ENCODE measurements around the gene HS6ST3. TPM values are rescaled to one million over a fixed set of nuclear protein-coding genes. Genes with fewer than 3 reads are reported as not detected.

The HS6ST3 gene
- total and polyA plus RNA-seq, 9 of the 15 experiments (the other 6 are each of a cell fraction or from before 2014, with no cell fraction given): not detected

DNA sequence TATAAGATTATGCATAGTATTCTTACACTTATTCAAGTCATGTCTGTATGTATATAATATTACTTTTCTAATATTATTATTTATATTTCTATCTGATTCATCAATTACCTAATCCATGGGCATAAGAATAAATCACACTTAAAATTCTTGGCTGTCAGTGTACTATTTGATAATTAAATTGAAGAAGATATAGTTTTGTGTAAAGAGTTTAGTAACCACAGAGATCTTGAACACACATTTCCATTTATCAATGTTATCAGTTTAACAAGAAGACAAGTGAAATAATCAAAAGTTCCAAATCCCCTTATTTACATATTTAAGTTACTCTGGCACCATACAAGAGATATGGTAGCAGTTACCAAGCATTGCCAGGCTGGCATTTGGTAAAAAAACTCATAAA, 659.9 kb downstream of the HS6ST3 start:
- Histone ChIP-seq H3K4me1 (replicated peaks in 1 of 2; ENCODE audit: control insufficient read depth in 2 of 2, insufficient read depth in 2 of 2, low read length in 2 of 2) (no peaks in the 10 kb centered on the region), H3K9me1 (ENCODE audit: control insufficient read depth, insufficient read depth, low read length) (no peaks in the 10 kb centered on the region), H3K79me2 (ENCODE audit: control insufficient read depth, insufficient read depth, low read length) (no peaks in the 10 kb centered on the region), H3K27ac (ENCODE audit: extremely low read depth, low read depth, low read length) (no peak overlapping the region), H3K4me2 (ENCODE audit: insufficient read depth, low read length) (no peak overlapping the region), H3K4me3 (no peak overlapping the region), H3K9me3 (replicated peaks; ENCODE audit: control insufficient read depth, insufficient read depth, low read depth, low read length) (no peaks in the 10 kb centered on the region), H2AFZ (ENCODE audit: low read depth, low read length) (no peak overlapping the region), H3K36me3 (ENCODE audit: control insufficient read depth, insufficient read depth, low read length) (no peaks in the 10 kb centered on the region), H3K27me3 (ENCODE audit: control insufficient read depth in 2 of 2, insufficient read depth in 2 of 2, low read length in 2 of 2) (no peaks in the 10 kb centered on the region), H3K9ac (ENCODE audit: insufficient read depth in 1 of 2, low read depth in 2 of 2, low read length in 2 of 2) (no peak overlapping the region), H4K20me1 (replicated peaks; ENCODE audit: control insufficient read depth, insufficient read depth, low read length) (no peaks in the 10 kb centered on the region)
- FAIRE-seq: no peak
- no peak for DNase-seq (ENCODE audit: extremely low read depth in 1 of 4, low spot score in 3 of 4)
- in situ Hi-C loops (cut with MboI): no loop called here
- no TSS peak for BruUV-seq (replicated peaks)
- no peak for TF ChIP-seq PYGO2 (tag; IDR thresholded peaks at IDR 0.05)
- TF ChIP-seq, protein P1, sequence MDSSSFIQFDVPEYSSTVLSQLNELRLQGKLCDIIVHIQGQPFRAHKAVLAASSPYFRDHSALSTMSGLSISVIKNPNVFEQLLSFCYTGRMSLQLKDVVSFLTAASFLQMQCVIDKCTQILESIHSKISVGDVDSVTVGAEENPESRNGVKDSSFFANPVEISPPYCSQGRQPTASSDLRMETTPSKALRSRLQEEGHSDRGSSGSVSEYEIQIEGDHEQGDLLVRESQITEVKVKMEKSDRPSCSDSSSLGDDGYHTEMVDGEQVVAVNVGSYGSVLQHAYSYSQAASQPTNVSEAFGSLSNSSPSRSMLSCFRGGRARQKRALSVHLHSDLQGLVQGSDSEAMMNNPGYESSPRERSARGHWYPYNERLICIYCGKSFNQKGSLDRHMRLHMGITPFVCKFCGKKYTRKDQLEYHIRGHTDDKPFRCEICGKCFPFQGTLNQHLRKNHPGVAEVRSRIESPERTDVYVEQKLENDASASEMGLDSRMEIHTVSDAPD (CRISPR knock-in tag; IDR thresholded peaks at IDR 0.05): no peak
- no peak for TF ChIP-seq CHCHD3 (CRISPR knock-in tag; IDR thresholded peaks at IDR 0.05)
- TF ChIP-seq ZNF133 (CRISPR knock-in tag; IDR thresholded peaks at IDR 0.05): no peak
- TF ChIP-seq, protein P2, sequence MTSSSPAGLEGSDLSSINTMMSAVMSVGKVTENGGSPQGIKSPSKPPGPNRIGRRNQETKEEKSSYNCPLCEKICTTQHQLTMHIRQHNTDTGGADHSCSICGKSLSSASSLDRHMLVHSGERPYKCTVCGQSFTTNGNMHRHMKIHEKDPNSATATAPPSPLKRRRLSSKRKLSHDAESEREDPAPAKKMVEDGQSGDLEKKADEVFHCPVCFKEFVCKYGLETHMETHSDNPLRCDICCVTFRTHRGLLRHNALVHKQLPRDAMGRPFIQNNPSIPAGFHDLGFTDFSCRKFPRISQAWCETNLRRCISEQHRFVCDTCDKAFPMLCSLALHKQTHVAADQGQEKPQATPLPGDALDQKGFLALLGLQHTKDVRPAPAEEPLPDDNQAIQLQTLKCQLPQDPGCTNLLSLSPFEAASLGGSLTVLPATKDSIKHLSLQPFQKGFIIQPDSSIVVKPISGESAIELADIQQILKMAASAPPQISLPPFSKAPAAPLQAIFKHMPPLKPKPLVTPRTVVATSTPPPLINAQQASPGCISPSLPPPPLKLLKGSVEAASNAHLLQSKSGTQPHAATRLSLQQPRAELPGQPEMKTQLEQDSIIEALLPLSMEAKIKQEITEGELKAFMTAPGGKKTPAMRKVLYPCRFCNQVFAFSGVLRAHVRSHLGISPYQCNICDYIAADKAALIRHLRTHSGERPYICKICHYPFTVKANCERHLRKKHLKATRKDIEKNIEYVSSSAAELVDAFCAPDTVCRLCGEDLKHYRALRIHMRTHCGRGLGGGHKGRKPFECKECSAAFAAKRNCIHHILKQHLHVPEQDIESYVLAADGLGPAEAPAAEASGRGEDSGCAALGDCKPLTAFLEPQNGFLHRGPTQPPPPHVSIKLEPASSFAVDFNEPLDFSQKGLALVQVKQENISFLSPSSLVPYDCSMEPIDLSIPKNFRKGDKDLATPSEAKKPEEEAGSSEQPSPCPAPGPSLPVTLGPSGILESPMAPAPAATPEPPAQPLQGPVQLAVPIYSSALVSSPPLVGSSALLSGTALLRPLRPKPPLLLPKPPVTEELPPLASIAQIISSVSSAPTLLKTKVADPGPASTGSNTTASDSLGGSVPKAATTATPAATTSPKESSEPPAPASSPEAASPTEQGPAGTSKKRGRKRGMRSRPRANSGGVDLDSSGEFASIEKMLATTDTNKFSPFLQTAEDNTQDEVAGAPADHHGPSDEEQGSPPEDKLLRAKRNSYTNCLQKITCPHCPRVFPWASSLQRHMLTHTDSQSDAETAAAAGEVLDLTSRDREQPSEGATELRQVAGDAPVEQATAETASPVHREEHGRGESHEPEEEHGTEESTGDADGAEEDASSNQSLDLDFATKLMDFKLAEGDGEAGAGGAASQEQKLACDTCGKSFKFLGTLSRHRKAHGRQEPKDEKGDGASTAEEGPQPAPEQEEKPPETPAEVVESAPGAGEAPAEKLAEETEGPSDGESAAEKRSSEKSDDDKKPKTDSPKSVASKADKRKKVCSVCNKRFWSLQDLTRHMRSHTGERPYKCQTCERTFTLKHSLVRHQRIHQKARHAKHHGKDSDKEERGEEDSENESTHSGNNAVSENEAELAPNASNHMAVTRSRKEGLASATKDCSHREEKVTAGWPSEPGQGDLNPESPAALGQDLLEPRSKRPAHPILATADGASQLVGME (CRISPR knock-in tag; IDR thresholded peaks at IDR 0.05): no peak
- TF ChIP-seq CBFA2T2 (conservative IDR thresholded peaks at IDR 0.05): no peak
- TF ChIP-seq, protein P3, sequence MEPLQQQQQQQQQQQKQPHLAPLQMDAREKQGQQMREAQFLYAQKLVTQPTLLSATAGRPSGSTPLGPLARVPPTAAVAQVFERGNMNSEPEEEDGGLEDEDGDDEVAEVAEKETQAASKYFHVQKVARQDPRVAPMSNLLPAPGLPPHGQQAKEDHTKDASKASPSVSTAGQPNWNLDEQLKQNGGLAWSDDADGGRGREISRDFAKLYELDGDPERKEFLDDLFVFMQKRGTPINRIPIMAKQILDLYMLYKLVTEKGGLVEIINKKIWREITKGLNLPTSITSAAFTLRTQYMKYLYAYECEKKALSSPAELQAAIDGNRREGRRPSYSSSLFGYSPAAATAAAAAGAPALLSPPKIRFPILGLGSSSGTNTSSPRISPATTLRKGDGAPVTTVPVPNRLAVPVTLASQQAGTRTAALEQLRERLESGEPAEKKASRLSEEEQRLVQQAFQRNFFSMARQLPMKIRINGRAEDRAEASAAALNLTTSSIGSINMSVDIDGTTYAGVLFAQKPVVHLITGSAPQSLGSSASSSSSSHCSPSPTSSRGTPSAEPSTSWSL (CRISPR knock-in tag; IDR thresholded peaks at IDR 0.05; ENCODE audit: borderline replicate concordance): no peak
- intact Hi-C loops (cut with micrococcal nuclease): no loop called here
- ATAC-seq: no peak
- POLR2A ChIA-PET: no interaction called here
- CTCF ChIA-PET (ENCODE audit: low intra/inter-chr PET ratio): no interaction called here
